Breast epithelium (tissue), 4 donors: ENCODE results near the gene TM7SF2. TPM values are rescaled to one million over a fixed set of nuclear protein-coding genes. Genes with fewer than 3 reads are reported as not detected.

Experiments used
- DNase-seq, 2 donors: peaks; one replicate each; pipeline ENCODE4 v3.0.0-alpha.2; 2019; ENCODE audit warnings: low spot score in 2 of 2
- H3K27ac ChIP-seq, 2 donors: fragments of 200-600 bp; sonication (generic) in 1 of 2; one replicate each; pipeline ENCODE4 v1.5.1; 2016 to 2019; ENCODE audit warnings: mild to moderate bottlenecking in 1 of 2
- H3K27me3 ChIP-seq, 2 donors: fragments of 200-600 bp; sonication (generic) in 1 of 2; one replicate each; pipeline versions ENCODE4 v1.5.1 to v1.6.0; 2017 to 2019; ENCODE audit warnings: control low read depth in 1 of 2, mild to moderate bottlenecking in 1 of 2
- H3K36me3 ChIP-seq: fragments of 200-600 bp; one replicate; pipeline ENCODE4 v1.5.1; 2019
- H3K4me1 ChIP-seq, 2 donors: fragments of 200-600 bp; sonication (generic); one replicate each; pipeline ENCODE4 v1.5.1; 2016 to 2019; ENCODE audit warnings: control low read depth in 1 of 2
- H3K4me3 ChIP-seq, 3 donors: fragments of 200-600 bp; sonication (generic); 1 replicate in 2 of 3; 2 replicates in 1 of 3; pipeline ENCODE4 v1.5.1; 2016 to 2019; ENCODE audit warnings: mild to moderate bottlenecking in 3 of 3, moderate library complexity in 2 of 3
- H3K9me3 ChIP-seq, 2 donors: fragments of 200-600 bp; sonication (generic) in 1 of 2; one replicate each; pipeline ENCODE4 v1.5.1; 2016 to 2019; ENCODE audit warnings: control low read depth in 1 of 2
- POLR2A ChIP-seq: fragments of 450-650 bp; IDR thresholded peaks from one replicate; pipeline ENCODE4 v1.6.1; 2016; ENCODE audit warnings: antibody characterized with exemption, mild to moderate bottlenecking, moderate library complexity
- POLR2AphosphoS5 ChIP-seq, 3 donors: sonication (generic); formaldehyde crosslinking; IDR thresholded peaks; one replicate each; pipeline ENCODE4 v1.6.1; 2017; ENCODE audit warnings: antibody characterized with exemption in 3 of 3
- intact Hi-C: fragments of 100-400 bp; cut with DNase I; formaldehyde crosslinking; loops from one replicate; pipeline ENCODE4 v1.15.1; 2023; ENCODE audit warnings: low total_unique reads
- total RNA-seq, 3 donors: library from RNA; depleted of rRNA; stranded (reverse); fragments of >200 nt; gene quantifications; one replicate each; pipeline ENCODE4 v1.1.0, GENCODE V29; 2016
- TF ChIP-seq, protein P1 (sequence below), 3 donors: fragments of 450-650 bp; IDR thresholded peaks; one replicate each; pipeline ENCODE4 v1.5.1; 2016 to 2017; ENCODE audit warnings: antibody characterized with exemption in 3 of 3, mild to moderate bottlenecking in 3 of 3, moderate library complexity in 3 of 3

Gene TM7SF2
- total RNA-seq, 3 donors from 2014 or later: 38.8 to 189 (median 44.2) TPM

DNA sequence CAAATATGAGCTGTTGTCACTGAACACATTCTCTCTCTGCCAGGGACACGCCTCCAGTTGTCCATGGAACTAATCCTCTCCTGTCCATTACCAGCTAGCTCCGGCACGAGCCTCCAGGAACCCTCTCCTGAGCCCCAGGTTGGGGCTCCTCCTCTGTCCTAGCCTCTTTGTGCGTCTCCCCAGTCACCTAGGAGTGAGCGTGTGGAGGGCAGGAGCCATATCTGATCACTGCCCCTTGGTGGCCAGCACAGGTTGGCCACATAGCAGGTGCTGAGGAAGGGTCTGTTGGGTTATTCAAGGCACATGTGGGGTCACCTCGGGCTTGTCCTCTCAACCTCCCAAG lies 20.2 kb downstream of the TM7SF2 start:
- DNase-seq: no peak
- H3K9me3 ChIP-seq: no peaks in the 10 kb centered on the region
- H3K36me3 ChIP-seq: peaks cover 34% of the 10 kb centered on the region
- intact Hi-C loops: no loop called here
- H3K4me3 ChIP-seq: no peak overlapping the region
- H3K4me1 ChIP-seq: peaks cover 6 to 26% of the 10 kb centered on the region in 2 donors
- peak overlapping the region; percentile 96 to 99 for H3K27ac ChIP-seq
- no peak for TF ChIP-seq POLR2AphosphoS5 (IDR thresholded peaks at IDR 0.05)
- TF ChIP-seq, protein P1, sequence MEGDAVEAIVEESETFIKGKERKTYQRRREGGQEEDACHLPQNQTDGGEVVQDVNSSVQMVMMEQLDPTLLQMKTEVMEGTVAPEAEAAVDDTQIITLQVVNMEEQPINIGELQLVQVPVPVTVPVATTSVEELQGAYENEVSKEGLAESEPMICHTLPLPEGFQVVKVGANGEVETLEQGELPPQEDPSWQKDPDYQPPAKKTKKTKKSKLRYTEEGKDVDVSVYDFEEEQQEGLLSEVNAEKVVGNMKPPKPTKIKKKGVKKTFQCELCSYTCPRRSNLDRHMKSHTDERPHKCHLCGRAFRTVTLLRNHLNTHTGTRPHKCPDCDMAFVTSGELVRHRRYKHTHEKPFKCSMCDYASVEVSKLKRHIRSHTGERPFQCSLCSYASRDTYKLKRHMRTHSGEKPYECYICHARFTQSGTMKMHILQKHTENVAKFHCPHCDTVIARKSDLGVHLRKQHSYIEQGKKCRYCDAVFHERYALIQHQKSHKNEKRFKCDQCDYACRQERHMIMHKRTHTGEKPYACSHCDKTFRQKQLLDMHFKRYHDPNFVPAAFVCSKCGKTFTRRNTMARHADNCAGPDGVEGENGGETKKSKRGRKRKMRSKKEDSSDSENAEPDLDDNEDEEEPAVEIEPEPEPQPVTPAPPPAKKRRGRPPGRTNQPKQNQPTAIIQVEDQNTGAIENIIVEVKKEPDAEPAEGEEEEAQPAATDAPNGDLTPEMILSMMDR (IDR thresholded peaks at IDR 0.05): no peak
- TF ChIP-seq POLR2A: no peak
- H3K27me3 ChIP-seq: no peaks in the 10 kb centered on the region

DNA sequence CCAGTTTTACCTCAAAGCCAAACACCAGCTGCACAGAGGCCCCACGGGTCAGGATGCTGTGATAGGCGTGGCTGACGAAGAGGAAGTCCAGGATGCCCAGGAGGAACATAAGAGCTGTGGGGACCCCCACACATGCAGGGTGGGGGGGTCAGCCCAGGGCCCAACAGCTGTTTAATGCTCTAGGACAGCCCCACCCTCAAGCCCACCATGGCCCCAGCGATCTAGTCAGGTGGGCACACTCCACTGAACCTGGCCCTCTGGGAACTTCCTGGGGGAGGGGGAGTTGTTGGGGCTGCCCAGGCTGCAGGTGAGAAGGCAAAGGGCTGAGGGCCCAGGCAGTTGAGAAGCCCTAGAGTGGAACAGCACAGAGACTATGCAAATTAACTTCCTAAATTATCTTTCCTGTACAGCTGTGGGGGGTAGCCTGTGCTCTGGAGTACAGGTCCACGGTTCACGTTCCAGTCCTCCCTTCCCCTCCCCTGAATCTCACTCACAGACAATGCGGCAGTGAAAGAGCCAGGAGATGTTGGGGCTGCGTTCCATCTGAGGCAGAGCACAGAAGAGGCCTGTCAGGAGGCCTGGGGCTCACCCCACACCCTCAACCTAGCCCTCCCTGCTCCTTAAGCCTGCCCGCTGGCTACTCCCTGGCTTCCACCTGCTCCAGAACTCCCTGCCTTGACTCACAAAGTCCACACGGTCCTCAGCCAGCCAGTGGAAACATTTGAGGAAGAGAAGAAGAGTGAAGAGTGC lies 20.7 kb downstream of the TM7SF2 start:
- peaks cover 34% of the 10 kb centered on the region for H3K36me3 ChIP-seq
- peak overlapping the region; percentile 96 to 99 for H3K27ac ChIP-seq
- H3K4me1 ChIP-seq: peaks cover 6 to 26% of the 10 kb centered on the region in 2 donors
- TF ChIP-seq POLR2A (no peak), POLR2AphosphoS5 (IDR thresholded peaks at IDR 0.05) (no peak)
- TF ChIP-seq, protein P1 (IDR thresholded peaks at IDR 0.05): no peak
- DNase-seq: no peak
- no peaks in the 10 kb centered on the region for H3K27me3 ChIP-seq
- H3K9me3 ChIP-seq: no peaks in the 10 kb centered on the region
- H3K4me3 ChIP-seq: peak overlapping the region in 2 of 3 donors; percentile 88 to 93
- intact Hi-C loops: no loop called here

DNA sequence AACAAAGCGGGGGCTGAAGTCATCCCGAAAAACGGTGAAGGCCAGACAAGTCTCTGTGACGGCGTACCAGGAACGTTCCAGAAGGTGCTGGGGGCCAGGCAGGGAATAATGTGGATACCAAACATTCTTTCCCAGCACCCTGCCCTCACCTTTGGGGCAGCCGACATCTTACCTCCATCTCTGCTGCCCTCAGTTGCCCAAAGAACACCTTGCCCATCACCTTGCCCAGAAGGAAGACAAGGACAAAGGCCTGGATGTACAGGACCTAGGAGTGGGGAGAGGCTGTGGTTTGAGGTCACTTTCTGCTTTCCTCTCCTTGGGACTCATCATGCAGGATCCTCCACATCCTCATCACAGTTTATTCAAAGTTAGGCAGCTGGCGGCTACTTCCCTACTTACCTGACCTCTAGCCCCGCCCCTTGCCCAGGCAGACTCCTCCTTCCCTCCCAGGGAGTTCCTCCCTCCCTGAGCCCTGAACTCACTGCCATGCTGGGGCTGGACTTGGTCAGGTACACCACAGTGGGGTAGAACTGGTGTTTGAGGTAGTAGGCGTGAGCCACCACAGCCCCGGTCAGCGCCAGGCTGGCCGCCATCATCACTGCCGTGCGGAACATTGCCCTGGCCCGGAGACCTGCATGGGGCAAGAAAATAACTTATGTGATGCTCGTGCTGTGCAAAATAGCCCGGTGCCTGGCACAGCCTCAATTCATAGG lies 21.5 kb downstream of the TM7SF2 start:
- no peaks in the 10 kb centered on the region for H3K27me3 ChIP-seq
- peak; percentile 63 to 67 for DNase-seq
- H3K27ac ChIP-seq: peak overlapping the region; percentile 96 to 99
- peaks cover 29% of the 10 kb centered on the region for H3K36me3 ChIP-seq
- TF ChIP-seq, protein P1 (IDR thresholded peaks at IDR 0.05): no peak
- TF ChIP-seq POLR2A (no peak), POLR2AphosphoS5 (IDR thresholded peaks at IDR 0.05) (no peak)
- peak overlapping the region; percentile 88 to 93 (median 92) for H3K4me3 ChIP-seq
- intact Hi-C loops: no loop called here
- no peaks in the 10 kb centered on the region for H3K9me3 ChIP-seq
- peaks cover 6 to 26% of the 10 kb centered on the region in 2 donors for H3K4me1 ChIP-seq

DNA sequence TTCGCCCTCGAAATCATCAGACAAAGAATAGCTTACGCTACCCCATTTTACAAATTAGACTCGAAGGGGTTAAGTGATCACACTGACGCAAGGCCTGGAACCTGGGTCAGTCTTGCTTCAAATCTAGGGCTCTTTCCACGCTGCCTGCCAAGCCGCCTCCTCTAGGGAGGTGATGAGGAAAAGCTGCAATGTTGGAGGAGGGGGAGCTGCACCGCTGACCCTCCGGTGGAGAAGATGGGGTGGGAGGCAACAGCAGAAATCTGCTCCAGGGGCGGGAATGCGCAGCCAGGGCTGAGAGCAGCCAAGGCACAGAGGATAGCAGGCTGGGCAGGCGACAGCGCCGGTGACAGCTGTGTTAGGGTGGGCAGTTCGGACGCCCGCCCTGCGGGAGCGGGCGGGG lies 22.1 kb downstream of the TM7SF2 start:
- TF ChIP-seq, protein P1 (IDR thresholded peaks at IDR 0.05): no peak
- peaks cover 6 to 26% of the 10 kb centered on the region in 2 donors for H3K4me1 ChIP-seq
- no peak for DNase-seq
- intact Hi-C loops: no loop called here
- no peaks in the 10 kb centered on the region for H3K27me3 ChIP-seq
- no peaks in the 10 kb centered on the region for H3K9me3 ChIP-seq
- peak overlapping the region; percentile 88 to 93 (median 92) for H3K4me3 ChIP-seq
- peaks cover 23% of the 10 kb centered on the region for H3K36me3 ChIP-seq
- H3K27ac ChIP-seq: peak overlapping the region; percentile 96 to 99
